ENCODE measurements around the gene TPSAB1. TPM values are rescaled to one million over a fixed set of nuclear protein-coding genes. Genes with fewer than 3 reads are reported as not detected.
"Not testable (repeated sequence)": the region's sequence is repeated elsewhere in the genome, so short reads cannot be mapped to it uniquely, and the experiment has no call there.

Gene TPSAB1
- total and polyA plus RNA-seq, 7 donors: 5.1 to 118 (median 14.4) TPM

- Histone ChIP-seq H3K4me1 (peaks cover 0 to 51% (median 48%) of the 10 kb centered on the region in 4 donors), H3K36me3 (peaks cover 0 to 23% (median 7%) of the 10 kb centered on the region in 4 donors), H3K9me3 (no peaks in the 10 kb centered on the region), H3K27me3 (no peaks in the 10 kb centered on the region), H3K27ac (peak overlapping the region; percentile 79 to 90 (median 85)), H3K4me3 (no peak overlapping the region)
- no peak for DNase-seq
- TF ChIP-seq POLR2AphosphoS5 (IDR thresholded peaks at IDR 0.05): no peak
- TF ChIP-seq POLR2A (IDR thresholded peaks at IDR 0.05): no peak
- TF ChIP-seq CTCF (IDR thresholded peaks at IDR 0.05): peak; percentile 75 to 92 (median 82)
- no peak for TF ChIP-seq EP300 (IDR thresholded peaks at IDR 0.05)
- WGBS, 2 donors: 20 to 34% methylated on average over 61 of the region's 61 CpGs
- intact Hi-C loops (cut with DNase I): loop anchor here (1.0 to 2.0 kb wide), 2 partner anchors 44 to 89 kb away; no protein-coding TSS in a partner anchor
Measured at GRCh38 chr16:1194665-1195392, 45.7 kb upstream of the TPSAB1 start.

GRCh38 chr16:1195393-1195666 lies 45.2 kb upstream of the TPSAB1 start:
- no peaks in the 10 kb centered on the region for H3K27me3 ChIP-seq
- TF ChIP-seq POLR2AphosphoS5 (IDR thresholded peaks at IDR 0.05) (no peak), EP300 (IDR thresholded peaks at IDR 0.05) (no peak), CTCF (IDR thresholded peaks at IDR 0.05) (no peak), POLR2A (IDR thresholded peaks at IDR 0.05) (no peak)
- peaks cover 0 to 28% (median 11%) of the 10 kb centered on the region in 4 donors for H3K36me3 ChIP-seq
- 69 to 73% methylated on average over 14 of the region's 14 CpGs for WGBS, 2 donors
- peak overlapping the region in 3 of 4 donors; percentile 83 to 90 (median 87) for H3K27ac ChIP-seq
- no peak for DNase-seq
- peaks cover 0 to 46% (median 43%) of the 10 kb centered on the region in 4 donors for H3K4me1 ChIP-seq
- H3K4me3 ChIP-seq: no peak overlapping the region
- no peaks in the 10 kb centered on the region for H3K9me3 ChIP-seq
- intact Hi-C loops (cut with DNase I): loop anchor here (2.0 kb wide), 1 partner anchor 45 kb away; no protein-coding TSS in a partner anchor

GRCh38 chr16:1196494-1196893 lies 44.0 kb upstream of the TPSAB1 start:
- no peak for TF ChIP-seq EP300 (IDR thresholded peaks at IDR 0.05)
- Histone ChIP-seq H3K27me3 (no peaks in the 10 kb centered on the region), H3K36me3 (peaks cover 2 to 39% (median 23%) of the 10 kb centered on the region in 4 donors), H3K4me3 (no peak overlapping the region), H3K9me3 (no peaks in the 10 kb centered on the region), H3K4me1 (peaks cover 0 to 40% (median 34%) of the 10 kb centered on the region in 4 donors), H3K27ac (peak overlapping the region in 3 of 4 donors; percentile 57 to 90 (median 83))
- 62% methylated on average over 11 of the region's 11 CpGs for WGBS, 2 donors
- intact Hi-C loops (cut with DNase I): no loop called here
- DNase-seq: no peak

GRCh38 chr16:1197237-1197866 lies 43.2 kb upstream of the TPSAB1 start:
- Histone ChIP-seq H3K9me3 (no peaks in the 10 kb centered on the region), H3K36me3 (peaks cover 11 to 48% (median 31%) of the 10 kb centered on the region in 4 donors), H3K27ac (peak overlapping the region in 3 of 4 donors; percentile 57 to 90 (median 83)), H3K4me1 (peaks cover 0 to 31% (median 26%) of the 10 kb centered on the region in 4 donors), H3K27me3 (no peaks in the 10 kb centered on the region), H3K4me3 (no peak overlapping the region)
- 42 to 67% methylated on average over 19 of the region's 19 CpGs for WGBS, 2 donors
- TF ChIP-seq CTCF (IDR thresholded peaks at IDR 0.05) (no peak), POLR2AphosphoS5 (IDR thresholded peaks at IDR 0.05) (no peak), POLR2A (IDR thresholded peaks at IDR 0.05) (no peak), EP300 (IDR thresholded peaks at IDR 0.05) (no peak)
- no peak for DNase-seq
- intact Hi-C loops (cut with DNase I): no loop called here

- no peak for DNase-seq
- no peaks in the 10 kb centered on the region for H3K9me3 ChIP-seq
- peaks cover 0 to 23% (median 17%) of the 10 kb centered on the region in 4 donors for H3K4me1 ChIP-seq
- peaks cover 14 to 56% (median 38%) of the 10 kb centered on the region in 4 donors for H3K36me3 ChIP-seq
- TF ChIP-seq POLR2AphosphoS5 (IDR thresholded peaks at IDR 0.05) (no peak), POLR2A (IDR thresholded peaks at IDR 0.05) (no peak), EP300 (IDR thresholded peaks at IDR 0.05) (no peak), CTCF (IDR thresholded peaks at IDR 0.05) (no peak)
- no peaks in the 10 kb centered on the region for H3K27me3 ChIP-seq
- 84 to 86% methylated on average over 18 of the region's 18 CpGs for WGBS, 2 donors
- no peak overlapping the region for H3K4me3 ChIP-seq
- H3K27ac ChIP-seq: peak overlapping the region in 3 of 4 donors; percentile 57 to 90 (median 83)
- intact Hi-C loops (cut with DNase I): no loop called here
Measured at GRCh38 chr16:1198194-1198593, 42.3 kb upstream of the TPSAB1 start.

GRCh38 chr16:1198671-1199346 lies 41.7 kb upstream of the TPSAB1 start:
- intact Hi-C loops (cut with DNase I); H3K27me3 ChIP-seq; H3K9me3 ChIP-seq; DNase-seq; H3K4me3 ChIP-seq: not testable (repeated sequence)
- Histone ChIP-seq H3K27ac (peak overlapping the region in 2 of 4 donors; percentile 57 to 90), H3K4me1 (peaks cover 0 to 16% (median 11%) of the 10 kb centered on the region in 4 donors), H3K36me3 (peaks cover 20 to 63% (median 44%) of the 10 kb centered on the region in 4 donors)
- 89 to 91% methylated on average over 44 of the region's 44 CpGs for WGBS, 2 donors
